Inferior parietal cortex (tissue), 1 donor: ENCODE measurements around the gene EML3.
"Not testable (repeated sequence)": the region's sequence is repeated elsewhere in the genome, so short reads cannot be mapped to it uniquely, and the experiment has no call there.

Experiments
- DNase-seq: peaks from one replicate; pipeline ENCODE4 v3.0.0-alpha.2; 2016; ENCODE audit errors: extremely low spot score

Gene EML3

DNA sequence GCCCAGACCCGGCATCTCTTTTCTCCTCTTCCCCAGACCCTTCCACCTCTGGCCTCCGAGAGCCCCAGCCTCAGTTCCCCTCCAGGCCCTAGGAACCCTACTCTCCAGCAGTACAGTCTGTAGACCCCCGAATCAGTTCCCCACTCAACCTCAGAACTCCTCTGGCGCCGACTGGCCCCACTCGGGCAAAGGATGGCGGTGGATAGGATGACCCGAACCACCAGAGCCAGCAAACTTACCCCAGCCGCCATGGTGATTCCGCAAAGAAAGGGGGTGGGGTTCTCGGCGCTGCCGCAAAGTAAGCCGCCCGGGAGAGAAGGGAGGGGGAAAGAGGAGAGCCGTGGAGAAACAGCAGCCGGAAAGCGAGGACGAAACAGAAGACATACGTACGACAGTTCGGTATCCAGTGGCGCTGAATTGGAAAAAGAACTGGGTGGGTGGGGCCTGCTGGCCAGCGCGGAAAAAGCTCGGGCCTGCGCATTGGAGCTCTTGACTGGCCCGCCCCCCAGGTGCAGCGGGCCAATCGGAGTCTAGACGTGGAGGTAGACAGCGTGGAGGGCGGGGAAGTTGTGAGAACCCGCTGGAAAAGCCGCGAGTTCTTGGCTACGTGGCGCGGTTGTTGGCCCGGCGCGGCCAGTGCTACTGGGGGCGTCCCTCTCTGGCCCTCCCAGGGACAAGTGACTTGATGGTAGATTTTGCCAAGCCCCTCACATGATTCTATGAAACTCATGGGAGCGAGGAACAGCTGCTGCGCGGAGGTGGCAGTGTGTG, 38.8 kb downstream of the EML3 start, which contains the start of gene EEF1G:
TSS of gene EEF1G (minus strand) at position 300 of the 771 bp plus-strand sequence. CDS start at position 251, 49 bp downstream.
- DNase-seq, result peak; percentile 99

DNA sequence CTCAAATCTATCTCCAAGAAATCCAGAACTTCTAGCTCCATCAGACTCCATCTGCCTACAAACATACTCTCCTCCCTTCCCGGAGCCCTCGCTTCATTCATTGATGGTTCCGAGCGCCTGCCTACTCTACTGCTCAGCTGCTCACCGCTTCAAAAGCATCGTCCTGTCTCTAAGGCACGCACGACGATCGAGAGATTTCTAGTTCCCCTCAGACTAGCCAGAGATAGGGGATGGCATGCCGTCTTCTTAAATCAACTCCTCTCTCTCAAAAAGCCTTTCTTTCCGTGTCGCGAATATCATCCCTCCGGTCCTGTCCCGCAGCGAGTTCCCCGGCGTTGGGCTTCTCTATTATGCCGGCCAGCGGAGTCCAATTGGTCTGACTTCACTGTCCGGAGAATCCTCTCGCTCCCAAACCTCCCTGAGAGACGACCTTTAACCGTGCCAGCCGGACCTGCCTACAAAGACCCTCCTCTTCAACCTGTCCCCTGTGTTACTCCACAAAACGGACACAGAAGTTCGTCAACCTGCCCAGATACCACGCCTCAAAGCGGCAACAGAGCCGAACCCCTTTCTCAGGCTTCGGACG, 39.5 kb downstream of the EML3 start:
- DNase-seq, result peak; percentile 22

DNA sequence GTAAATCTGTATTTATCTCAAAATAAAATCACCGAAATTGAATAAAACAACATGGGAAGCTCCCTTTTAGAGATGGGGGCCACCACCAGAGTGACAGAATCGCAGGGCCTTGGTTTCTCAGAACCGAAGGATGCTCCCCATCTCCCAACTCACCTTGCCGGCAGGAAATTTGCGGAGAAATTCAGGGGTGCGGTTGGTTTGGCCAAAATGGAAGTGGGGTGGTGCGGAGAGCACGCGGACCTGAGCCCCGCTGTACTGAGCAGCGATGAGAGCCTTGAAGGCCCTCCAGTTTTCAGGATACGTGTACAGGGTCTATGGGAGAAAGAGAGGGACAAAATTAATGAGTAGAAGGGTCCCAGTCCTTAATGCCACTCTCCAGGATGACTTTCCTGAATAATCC, 40.1 kb downstream of the EML3 start:
- no peak for DNase-seq

DNA sequence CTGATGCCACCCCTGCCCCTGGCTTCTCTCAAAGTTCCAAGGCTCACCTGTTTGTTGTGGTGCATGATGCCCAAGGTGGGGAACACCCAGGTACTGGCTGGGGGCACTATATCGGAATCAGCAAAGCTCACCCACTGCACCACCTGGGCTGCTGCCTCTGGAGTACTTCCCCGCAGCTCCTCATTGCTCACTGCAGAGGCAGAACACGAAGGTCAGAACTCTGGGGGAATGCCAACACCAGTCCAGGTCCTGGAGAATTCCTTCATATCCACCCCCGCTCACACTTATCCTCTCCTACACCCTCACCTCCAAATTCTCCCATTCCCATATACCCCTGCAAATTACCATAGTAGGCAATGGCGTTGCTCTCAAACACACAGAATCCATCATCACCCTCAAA, 41.1 kb downstream of the EML3 start:
- DNase-seq, result not testable (repeated sequence)

DNA sequence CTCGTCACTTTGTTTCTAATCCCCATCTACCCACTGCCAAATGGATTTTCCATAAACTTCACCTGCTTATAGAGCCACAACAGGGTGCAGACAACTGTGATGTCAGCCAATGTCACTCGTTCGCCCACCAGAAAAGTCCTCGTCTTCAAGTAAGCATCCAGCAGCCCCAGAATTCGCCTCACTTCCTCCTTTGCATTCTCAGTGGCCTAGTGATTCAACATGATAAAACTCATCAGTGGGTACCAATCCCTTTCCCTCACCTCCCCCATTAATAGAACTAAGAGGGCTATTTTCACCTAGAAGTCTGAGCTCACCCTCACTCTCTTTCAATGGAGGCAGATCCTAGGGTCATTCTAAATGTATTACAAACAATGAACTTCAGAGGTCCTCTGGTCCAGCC, 41.7 kb downstream of the EML3 start:
- not testable (repeated sequence) for DNase-seq

DNA sequence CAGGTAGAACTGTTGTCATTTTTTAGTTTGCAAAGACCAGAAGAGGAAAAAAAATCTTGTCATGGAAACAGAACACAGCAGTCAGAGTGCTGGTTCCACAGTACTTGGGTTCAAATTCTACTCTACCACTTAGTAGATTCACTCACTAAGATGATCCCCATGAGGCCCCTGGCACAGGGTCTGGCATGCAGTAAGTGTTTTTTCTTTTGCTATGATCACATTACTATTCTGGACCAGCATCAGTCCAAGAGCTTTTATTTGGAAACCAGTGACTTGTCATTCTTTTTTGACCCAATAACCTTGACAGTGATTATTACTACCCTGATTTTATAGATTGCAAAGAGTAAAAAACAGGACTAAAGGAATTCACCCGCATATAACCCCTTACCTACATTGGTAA, 43.0 kb downstream of the EML3 start:
- DNase-seq, result no peak

DNA sequence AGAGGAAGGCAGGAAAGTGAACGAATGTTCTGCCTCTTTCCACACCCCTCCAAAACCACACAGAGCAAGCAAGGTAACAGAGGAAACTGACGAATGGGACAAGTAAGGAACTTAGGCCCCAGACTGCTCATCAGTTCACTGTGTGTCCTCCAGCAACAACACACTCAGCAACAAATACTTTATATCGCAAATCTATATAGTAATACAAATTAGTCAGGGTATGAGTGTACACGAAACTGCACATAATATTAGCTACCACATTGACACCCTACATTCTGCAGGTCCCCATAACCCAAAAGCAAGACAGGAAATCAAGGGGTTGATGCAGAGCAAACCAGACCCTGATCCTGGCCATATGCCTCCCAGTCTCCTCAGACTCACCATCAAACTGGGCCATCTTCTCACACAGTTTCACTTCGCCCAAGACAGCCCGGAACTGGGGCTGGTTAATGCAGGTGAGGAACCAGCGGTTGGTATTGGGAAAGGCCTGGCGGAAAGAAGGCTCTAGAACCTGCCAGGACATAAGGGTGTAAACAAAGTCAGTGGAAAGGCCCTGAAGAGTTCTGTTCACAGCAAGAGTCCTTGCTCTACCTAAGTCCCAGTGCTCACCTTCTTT, 45.4 kb downstream of the EML3 start:
- DNase-seq, result no peak

DNA sequence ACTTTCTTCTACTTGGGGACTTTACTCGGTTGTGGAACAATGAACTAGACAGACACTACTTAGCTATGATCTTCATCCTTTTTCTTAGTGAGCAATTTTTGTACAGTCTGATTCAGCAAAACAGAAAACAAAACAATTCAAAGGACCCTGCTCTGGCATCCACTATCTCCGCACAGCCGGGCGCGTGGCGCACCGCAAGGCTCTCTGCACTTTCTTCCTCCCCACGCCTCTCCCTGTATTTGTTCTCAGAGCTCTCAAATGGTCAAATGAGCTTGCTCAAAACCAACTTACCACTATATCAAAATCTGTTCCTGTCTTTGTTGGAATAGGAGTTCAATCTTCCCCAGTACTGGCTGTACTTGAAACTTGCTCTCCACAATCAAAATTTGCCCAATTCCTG, 46.3 kb downstream of the EML3 start:
- no peak for DNase-seq

DNA sequence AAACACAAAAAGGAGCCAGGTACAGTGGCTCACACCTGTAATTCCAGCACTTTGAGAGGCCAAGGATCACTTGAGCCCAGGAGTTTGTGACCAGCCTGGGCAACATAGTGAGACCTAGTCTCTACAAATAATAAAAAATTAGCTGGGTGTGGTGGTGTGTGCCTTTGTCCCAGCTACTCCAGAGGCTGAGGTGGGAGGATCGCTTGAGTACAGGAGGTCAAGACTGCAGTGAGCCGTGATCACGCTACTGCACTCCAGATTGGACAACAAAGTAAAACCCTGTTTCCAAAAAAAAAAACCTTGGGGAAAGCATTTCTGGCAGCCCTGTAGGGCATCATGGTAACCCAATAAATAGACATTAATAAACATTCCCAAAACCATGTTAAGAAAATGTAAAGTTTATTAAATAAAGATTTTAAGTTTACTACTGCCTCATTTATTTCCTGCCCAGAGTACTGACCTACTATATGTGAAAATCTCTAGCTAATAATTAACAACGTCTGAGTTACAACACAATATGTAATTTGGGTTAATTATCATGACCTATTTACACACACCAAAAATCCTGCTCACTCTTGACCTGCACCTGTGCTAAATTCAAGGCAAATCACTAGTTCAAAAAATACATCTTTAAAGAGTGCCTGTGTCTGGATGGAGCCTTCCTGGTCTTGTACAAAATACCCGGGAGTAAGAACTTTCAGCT, 47.3 kb downstream of the EML3 start:
- DNase-seq, result no peak

DNA sequence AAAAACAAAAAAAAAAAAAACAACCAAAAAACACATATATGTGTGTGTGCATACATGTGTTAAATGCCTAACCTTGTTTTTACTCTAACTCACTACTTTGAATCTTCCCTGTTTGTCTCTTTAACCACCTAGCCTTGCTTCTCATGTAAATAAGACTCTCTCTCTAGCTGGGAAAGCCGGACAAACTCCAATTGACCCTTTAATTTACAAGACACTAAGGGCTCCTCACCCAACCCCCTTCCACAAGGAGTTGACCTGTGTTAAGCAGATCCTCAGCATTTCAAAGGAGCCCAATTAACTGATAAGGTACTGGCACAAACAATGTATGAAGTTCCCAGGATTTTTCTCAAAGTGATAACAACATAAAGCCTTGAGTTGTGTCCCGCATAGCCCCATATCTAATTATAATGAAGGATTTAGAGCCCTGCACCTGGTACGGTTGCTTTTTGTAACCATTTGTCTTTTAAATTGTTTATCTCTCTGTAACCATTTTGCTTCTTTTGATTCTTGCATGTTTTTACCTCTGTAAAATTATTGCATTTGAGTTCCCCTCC, 50.8 kb downstream of the EML3 start:
- DNase-seq, result not testable (repeated sequence)

DNA sequence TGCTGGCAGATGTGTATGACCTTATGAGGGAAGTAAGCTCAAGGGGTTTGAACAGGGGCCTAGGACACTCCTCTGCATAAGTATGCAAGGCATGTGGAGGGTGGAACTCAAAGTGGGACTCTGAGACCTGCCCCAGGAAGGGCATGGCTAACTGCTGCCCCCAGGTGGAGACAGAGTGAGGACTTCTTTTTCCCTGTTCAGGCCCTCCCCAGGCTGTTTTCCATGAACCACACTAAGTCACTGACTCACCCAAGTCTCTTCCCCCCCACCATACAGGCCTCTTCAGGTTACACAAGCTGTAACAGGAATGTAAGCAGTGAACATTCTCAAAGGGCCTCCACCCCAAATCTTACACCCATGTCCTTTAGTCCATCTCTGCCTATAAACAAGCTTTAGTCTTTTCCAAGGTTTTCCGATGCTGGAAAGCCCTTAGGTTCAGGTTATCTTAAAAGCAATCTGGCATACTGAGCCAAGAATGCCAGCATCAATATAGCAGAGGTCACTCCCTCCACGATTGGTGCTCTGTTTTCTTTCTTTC, 51.9 kb downstream of the EML3 start:
- peak; percentile 58 for DNase-seq

DNA sequence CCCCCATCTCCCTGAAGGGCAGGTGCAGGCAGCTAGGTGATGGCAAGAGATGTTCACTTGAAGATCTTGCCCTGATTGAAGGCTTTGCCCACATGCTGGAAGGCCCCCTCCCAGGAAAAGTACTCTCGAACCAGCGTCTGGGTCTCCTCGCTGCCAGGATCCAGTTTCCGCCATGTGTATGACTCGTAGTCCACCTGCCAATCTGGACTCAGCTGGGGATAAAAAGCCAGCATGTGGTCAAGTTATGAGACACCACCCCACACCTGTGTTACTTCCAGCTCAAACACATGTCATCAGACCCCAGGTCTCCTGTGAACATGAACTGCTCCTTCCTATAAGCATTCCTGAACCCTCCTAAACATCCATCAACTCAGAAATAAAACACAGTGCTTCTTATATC, 52.9 kb downstream of the EML3 start:
- not testable (repeated sequence) for DNase-seq

DNA sequence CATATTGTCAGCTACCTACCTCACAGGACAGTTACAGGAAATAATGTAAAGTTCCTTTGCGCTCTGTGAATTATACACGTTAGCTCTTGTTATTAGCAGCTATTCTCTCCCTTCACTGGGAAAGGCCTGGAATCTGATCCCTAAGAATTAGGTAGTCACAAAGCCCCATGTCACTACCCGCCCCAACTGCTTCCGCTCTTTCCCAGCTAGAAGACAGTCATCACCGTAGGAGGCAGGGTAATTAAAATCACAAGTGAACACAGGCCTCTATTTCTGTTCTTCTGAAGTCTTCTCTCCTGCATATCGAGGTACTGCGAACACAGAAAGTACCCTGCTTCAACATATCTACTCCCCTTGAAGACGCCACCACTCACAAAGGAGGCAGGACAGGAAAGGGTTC, 53.4 kb downstream of the EML3 start:
- DNase-seq, result no peak

DNA sequence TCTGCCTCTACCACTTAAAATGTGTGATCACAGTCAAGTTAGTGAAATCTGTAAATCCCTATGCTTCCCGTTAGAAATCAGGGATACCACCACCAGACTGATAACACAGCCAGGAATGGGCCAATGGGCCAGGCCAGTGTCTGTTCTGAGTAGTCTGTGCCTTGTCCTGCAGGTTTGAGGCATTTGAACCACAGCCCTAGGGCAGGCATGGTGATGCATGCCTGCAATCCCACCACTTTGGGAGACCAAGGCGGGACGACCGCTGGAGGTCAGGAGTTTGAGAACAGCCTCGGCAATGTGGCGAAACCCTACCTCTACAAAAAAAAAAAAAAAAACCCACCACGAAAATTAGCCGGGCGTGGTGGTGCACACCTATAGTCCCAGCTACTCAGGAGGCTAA, 53.9 kb downstream of the EML3 start:
- no peak for DNase-seq

DNA sequence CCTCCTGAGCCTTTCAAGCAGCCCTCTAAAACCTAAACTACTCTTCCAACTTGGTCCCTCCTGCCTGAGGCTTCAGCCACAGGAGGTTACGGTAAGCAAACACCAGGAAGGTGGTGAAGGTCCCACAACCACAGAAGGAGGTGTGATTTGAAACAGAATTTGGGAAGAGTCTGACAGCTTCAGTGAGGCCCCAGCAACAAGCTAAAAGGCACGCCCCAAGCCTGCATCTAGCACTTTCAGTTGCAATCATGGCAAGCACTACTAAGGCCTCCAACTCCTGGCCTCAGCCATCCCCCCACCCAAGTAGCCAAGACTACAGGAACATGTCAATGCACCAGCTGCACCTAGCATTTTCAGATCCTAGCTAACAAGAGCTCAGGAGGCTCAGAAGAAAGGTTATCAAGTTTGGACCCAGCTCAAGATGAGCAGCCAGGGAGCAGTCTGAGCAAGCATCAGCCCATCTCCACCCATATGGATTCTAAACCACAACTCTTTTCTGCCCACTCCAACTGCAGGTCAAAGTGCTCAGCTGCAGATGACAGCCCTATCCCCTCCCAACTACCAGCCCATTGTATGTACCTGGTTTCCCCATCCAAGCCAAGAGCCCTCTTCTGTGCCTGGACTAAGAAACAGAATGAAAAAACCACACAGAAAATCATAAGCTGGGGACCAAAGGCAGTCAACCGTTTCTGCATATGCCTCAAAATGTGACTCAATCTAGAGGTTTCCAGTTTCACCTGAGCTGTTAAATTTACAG, 55.5 kb downstream of the EML3 start:
- no peak for DNase-seq

DNA sequence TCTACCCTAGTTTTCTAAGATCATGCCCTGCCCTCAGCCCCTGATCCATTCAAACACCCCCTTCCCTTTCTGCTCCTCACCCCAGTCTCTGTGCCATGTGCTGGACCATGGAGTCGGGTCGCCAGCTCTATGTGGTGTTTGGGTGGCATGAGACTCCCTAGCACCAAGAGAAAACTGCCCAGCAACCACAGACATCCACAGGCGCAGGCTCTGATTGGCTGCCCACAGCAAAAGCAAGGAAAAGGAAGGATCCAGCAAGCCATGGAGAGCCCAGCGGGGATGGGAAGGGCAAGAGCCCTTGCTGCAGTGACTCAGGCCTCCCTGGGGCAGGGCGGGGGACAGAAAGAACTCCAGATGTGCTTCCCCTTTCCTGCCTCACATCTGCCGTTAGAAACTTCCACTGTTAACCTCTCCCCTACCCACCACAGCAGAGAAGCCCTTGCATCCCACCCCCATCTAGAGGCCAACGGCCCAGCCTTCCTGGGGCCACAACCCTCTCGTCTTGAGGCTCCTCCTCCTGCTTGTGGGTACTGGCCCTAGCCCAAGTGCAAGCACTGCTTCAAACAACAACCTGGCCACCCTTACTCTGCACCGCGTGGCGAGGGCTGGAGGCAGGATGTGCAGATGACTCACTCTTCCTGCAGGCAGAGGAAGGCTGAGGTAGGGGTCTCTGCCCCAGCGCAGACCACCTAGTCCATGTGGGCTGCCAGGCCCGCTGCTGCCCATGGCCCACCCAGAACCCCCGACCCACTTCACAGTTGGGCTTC, 56.3 kb downstream of the EML3 start:
- DNase-seq, result peak; percentile 57

DNA sequence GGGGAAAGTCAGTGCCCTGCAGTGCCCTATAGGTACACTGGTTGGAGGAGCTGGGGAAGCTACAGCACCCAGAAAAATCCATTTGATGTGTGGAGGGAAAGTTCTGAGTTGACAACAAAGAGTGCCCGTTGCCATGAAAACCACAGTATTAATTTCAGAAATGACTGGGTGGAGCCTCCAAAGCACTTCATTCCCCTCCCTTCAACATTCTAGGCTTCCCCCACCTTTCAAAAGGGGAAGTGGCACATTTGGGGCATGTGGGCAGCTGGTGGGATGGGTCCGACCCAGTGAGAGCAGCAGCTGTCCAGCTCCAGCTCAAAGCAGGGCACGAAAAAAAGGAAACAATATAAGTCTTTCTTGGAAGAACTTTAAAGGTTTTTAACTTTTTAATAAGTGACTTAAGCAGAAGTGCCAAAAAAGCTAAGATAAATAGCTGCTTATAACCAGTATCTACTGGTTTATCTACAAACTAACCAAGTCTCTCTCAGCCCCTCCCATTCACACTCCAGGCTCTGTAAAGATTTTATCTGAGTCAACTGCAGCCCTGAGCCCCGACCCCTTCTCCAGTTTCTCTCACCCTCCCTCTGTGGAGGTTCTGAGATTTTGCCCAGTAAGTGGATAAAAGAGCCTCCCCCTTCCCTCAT, 57.0 kb downstream of the EML3 start:
- DNase-seq, result no peak

DNA sequence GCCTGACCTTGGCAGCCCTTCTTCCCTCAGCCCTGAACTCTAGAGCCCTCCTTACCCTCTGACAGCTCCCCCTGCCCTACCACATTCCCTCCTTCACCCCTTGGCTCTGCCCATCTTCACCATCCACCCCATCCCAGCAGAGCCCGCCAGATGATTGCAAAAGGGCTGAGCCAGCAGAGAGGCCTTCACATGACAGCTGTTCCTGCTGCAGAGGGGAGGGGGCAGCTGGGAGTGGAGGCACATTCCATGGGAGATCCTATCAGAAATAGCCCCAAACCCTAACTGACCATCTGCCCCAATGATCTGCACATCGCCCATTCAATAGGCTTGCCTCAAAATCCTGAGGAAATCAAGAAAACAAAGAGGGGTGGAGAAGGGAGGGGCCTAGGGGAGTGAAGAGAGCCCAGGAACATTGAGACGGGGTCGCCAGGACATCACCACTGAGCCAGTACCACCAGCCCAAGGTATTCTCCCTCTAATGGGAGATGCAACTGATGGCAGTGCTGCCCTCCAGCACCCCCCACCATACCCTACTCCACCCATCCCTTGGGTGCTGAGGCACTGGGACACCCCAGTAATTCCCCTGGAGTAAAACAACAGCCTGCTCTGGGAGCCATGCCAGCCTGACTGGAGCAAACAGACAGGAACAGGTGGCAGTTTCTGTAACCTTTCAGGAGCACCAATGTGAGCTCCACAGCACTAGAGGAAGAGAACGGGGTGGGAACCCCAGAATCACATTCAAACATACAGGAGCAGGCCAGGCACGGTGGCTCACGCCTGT, 58.0 kb downstream of the EML3 start:
- no peak for DNase-seq

DNA sequence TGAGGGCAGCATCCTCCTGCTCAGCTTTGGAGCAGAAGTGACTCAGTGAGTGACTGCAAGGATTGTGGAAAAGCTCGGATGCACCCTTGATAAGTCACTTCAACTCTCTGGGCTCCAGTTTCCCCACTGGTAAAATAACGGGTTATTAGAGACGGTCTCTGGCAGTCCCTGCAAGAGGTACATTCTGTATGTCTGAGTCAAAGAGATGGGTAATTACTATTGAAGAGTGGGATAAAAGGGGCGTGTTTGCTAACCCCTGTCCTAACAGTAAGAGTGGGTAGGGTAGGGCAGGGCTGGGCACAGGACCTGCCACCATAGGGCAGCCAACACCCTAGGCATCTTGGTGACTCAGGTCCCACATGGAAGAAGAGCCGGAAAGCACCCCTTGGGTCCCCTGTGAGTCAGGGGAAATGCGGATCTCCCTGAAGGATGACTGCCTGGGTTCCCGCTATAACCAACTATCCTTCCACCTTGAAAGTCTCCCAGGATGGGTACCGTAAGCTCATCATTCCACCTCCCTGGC, 58.7 kb downstream of the EML3 start:
- DNase-seq, result no peak
